C4-2B (cell line): ENCODE measurements around the gene RABGAP1.

Source experiments
- ZFX ChIP-seq: fragments of 450-650 bp; IDR thresholded peaks from 2 replicates; pipeline ENCODE4 v1.6.1; 2017
- TF ChIP-seq, protein P1 (sequence below): fragments of 450-650 bp; conservative IDR thresholded peaks from 2 replicates; pipeline ENCODE4 v1.5.1; 2017; ENCODE audit warnings: mild to moderate bottlenecking

- TF ChIP-seq, protein P1, sequence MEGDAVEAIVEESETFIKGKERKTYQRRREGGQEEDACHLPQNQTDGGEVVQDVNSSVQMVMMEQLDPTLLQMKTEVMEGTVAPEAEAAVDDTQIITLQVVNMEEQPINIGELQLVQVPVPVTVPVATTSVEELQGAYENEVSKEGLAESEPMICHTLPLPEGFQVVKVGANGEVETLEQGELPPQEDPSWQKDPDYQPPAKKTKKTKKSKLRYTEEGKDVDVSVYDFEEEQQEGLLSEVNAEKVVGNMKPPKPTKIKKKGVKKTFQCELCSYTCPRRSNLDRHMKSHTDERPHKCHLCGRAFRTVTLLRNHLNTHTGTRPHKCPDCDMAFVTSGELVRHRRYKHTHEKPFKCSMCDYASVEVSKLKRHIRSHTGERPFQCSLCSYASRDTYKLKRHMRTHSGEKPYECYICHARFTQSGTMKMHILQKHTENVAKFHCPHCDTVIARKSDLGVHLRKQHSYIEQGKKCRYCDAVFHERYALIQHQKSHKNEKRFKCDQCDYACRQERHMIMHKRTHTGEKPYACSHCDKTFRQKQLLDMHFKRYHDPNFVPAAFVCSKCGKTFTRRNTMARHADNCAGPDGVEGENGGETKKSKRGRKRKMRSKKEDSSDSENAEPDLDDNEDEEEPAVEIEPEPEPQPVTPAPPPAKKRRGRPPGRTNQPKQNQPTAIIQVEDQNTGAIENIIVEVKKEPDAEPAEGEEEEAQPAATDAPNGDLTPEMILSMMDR, result no peak
- no peak for TF ChIP-seq ZFX
Measured at GRCh38 chr9:123127512-123128075, 186.8 kb downstream of the RABGAP1 start.
